ENCODE data around the gene SSH3.
"Not testable (repeated sequence)": the region's sequence is repeated elsewhere in the genome, so short reads cannot be mapped to it uniquely, and the experiment has no call there.

SSH3 gene

DNA sequence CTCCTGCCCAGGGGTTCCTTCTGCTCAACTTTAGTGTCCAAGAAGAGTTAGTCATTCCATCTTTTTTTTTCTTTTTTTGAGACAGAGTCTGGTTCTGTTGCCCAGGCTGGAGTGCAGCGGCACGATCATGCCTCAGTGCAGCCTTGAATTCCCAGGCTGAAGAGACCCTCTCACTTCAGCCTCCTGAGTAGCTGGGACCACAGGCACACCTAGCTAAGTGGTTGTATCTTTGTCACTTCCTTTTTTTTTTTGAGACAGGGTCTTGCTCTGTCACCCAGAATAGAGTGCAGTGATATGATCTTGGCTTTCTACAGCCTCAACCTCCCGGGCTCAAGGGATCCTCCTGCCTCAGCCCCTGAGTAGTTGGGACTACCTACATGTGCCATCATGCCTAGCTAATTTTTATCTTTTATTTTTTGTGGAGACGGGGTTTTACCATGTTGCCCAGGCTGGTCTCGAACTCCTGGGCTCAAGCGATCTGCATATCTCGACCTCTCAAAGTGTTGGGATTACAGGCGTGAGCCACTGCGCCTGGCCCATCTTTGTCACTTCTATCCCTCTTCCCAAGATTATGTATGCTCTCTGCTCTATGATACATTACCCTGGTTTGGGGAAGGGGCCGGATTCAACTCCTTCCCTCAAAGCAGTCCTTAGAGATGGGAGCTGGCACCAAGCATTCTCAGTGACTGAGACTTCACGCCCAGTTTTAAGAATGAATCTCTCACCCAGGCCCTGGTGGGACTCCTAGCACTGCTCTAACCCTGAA, 10.0 kb downstream of the SSH3 start:
- no peak for DNase-seq

DNA sequence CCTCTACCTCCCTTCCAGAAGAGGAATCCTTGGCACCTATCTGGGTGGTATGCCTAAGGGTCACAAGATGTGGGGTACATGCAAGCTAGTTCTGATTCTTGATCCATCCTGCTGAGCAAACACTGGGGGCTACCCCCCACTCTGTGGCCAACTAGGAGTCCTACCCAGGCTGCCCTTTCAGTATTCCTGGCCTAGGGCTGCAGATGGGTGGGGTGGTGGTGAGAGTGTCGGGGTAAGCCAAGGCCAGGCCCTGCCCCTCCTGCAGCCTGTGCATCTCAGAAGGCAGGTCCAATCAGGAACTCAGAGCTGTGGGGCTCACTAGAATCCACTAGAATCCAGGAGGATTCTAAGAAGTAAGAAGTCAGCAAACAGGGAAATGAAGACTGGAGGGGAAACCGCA, 10.9 kb downstream of the SSH3 start:
- no peak for DNase-seq

DNA sequence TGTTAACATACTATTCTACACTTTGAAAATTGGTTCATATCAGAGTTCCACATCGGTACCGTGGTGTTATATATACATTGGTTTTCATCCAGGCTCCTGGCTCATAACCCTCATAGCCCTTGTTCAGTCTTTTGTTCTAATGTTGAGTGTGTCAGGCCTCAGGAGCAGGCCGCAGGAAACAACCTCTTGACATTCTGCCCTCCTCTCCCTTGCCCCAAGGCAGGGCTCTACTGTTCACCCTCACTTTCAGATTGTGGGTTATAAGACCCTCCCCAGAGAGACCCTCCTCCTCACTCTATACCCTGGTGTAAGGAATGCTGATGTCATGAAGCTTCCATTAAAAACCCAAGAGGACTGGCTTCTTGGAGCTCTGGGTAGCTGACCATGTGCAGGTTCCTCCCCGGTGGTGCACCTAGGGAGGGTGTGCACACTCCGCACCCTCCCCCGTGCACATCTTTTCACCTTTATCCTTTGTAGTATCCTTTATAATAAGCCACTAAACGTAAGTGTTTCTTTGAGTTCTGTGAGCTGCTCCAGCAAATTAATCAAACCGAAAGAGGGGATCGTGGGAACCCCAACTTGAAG, 12.1 kb downstream of the SSH3 start:
- no peak for DNase-seq

DNA sequence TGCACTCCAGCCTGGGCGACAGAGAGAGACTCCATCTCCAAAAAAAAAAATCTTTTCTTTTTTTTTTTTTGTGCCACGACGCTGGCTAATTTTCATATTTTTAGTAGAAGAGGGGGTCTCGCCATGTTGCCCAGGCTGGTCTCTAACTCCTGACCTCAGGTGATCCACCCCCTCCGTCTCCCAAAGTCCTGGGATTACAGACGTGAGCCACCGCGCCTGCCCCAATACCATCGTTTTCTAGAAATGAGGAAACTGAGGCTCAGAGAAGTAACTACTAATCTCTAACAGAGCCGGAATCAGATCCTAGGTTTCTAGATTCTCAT, 13.5 kb downstream of the SSH3 start:
- DNase-seq, result no peak

DNA sequence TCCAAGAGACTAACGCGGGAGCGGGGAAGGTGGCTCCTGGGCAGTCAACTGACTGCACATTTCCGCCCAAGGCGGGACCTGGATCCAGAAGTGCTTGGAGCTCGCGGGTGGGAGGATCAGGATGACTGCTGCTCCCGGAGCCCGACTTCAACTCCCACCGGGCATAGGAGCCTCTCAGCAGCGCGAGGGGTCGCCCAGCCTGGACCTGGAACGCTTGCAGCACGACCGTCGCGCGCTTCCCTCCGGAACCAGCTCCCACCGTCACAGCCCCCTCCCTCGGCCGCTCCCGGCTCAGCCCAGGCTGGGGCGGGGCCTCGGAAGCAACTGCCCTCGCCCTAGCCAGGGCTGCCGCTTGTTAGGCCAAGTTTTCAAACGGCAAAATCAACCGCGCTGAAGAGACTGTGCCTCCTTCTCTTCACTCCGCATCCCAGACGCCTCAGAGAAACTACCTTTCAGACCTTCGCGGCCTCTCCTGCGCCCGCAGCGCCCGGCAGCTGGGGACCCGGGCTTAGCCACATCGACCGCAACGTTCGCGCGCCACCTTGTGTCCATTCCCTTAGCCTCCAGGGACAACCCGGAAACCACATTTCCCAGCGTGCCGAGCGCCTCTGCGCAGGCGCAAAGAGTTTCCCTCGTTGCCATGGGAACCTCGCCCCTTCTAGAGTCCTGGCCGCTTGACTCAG, 14.0 kb downstream of the SSH3 start:
- peak; percentile 89 to 99 for DNase-seq

DNA sequence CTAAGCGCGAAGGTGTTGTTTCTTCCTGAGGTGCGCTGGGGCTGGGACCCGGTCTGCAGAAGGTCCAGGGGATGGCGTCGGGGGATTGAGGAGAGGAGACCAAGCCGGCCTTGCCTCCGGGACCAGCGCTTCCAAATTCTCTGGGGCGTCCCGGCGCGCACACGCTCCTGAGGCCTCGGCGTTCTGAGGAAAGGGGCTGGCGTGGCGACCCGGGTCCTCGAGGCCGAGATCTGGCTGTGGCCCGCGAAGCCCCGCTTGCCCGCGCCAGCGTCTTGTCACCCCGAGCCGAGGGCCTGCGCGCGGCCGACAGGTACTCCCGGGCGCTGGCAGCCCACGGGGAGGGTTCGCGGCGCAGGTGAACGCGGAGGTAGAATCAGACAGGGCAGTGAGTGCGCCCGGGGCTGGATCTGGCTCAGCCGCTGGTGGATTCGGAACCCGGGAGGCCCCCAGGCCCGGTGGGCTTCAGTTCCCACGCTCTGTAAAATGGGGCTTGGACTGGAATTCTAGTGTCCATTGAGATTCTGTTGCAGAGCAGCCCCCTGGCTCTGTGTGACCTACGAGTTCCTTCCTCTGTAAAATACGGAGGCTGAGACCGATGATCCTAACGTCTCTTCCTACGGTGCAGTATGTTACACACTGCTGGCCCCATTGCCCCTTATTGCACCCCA, 14.7 kb downstream of the SSH3 start:
- no peak for DNase-seq

DNA sequence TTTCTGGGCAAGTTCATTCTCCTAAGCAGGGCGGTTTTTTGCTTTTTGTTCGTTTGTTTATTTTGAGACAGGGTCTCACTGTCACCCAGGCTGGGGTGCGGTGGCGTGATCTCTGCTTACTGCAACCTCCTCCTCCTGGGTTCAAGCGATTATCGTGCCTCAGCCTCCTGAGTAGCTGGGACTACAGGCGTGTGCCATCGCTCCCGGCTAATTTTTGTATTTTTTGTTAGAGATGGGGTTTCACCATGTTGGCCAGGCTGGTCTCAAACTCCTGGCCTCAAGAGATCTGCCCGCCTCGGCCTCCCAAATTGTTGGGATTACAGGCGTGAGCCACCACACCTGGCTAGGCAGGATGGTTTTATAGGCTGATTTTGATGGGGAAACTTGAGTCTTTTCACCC, 15.5 kb downstream of the SSH3 start:
- not testable (repeated sequence) for DNase-seq

DNA sequence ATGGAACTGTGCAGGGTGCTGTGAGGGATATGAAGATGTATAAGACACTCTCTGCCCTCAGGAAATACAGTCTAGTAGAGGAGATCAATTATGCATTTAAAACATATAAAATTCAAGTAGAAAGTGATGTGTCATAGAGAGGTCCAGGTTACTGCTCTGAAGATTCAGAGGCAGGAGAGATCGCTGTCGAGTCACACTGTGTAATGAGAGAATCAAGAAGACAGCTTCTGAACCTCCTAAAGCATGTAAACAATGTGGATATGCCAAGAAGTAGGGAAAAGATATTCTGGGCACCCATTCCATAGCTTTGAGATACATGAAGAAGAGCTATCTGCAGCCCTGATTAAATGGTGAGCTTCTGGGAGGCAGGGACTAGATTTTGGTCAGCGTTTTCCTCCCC, 16.7 kb downstream of the SSH3 start:
- DNase-seq, result no peak

DNA sequence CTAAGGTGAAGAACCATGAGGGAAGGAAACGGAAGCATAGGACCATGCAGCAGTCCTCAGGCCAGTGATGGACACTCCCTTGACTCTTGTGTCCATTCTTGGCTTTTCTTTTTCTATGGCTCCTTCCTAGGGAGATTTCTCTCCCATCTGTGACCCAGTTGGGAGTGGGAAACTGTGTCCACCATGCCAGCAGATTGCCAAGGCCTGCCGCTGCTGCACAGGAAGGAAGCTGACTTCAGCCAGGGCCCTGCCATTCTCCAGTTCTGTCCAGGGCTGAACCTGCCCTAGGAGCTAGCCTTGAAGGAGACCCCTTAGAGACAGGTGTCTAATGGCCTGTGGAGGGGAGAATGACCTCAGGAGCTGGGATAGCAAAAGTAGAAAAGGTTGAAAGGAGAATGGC, 17.4 kb downstream of the SSH3 start:
- DNase-seq, result no peak

DNA sequence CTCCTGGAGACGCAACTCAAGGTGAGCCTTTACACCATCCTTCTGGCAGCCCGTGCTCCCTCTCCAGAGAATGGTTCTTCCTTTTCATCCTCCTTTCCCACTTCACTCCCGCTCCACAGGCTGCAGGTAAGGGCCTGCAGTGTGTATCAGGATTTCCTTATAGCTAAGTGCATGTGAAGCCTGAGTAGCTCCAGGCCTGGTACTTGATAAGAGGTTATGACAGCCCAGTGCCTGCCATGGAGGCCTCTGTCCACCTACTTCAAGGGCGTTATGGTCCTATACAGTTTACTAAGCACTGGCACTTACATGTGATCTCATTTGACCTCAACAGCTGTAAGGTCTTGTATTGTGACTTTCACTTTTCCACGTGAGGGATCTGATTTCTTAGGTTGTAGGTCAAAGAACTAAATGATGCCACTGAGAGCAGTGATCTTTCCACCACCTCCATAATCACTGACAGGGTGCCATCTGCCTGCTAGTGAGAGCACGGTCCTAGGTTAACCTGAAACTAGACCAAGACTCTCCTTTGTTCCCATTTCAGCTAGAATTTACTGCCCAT, 18.1 kb downstream of the SSH3 start:
- DNase-seq, result no peak

DNA sequence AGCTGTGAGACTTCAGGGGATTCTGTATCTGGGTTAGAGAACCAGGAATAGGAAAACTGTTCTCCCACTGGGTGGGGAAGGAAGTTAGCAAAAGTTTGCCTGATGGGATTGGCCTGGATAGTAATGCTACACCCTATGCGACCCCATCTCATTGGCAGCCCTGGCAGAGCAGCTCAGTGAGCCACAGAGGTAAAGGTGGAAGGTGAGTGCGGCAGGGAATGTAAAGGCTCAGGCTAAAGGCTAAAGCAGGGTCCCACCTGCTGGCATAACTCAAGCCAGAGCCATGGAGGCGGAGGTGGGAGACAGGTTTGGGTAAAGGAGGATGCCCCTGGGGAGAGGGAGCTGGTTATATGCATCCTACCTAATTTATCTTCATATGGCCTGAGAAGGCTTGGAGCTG, 18.7 kb downstream of the SSH3 start:
- no peak for DNase-seq

DNA sequence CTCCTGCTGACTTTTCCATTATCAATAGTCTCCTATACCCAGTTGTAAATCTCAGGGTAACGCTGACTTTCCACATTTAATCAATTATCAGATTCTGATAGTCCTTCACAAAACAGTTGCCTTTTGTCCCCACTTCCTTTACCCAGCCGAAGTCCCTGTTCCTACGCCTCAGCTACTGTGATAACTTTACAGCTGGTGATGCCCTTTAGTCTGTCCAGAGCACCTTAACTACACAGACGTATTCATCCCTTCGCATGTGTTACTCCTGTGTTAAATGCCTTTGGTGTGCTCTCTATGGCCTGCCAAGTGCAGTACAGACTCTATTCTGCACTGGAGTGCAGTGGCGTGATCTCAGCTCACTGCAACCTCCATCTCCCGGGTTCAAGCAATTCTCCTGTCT, 20.2 kb downstream of the SSH3 start:
- DNase-seq, result no peak

DNA sequence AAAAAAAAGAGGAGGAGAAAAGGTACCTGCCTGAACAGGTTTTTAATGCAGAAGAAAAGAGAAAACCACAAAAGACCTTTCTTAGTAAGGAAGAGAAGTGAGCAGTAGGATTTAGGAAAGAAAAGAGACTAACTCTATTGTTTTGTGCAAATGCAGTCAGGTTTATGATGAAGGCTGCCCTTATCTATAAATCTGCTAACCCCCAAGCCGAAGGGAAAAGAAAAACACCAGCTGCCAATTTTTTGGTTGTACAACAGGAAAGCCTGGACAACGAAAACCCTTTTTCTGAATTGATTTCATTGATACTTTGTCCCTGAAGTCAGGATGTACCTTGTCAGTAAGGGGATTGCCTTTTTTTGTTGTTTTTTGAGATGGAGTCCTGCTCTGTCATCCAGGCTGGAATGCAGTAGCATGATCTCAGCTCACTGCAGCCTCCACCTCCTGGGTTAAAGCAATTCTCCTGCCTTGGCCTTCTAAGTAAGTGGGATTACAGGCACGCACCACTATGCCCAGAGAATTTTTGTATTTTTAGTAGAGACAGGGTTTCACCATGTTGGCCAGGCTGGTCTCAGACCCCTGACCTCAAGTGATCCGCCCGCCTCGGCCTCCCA, 28.9 kb downstream of the SSH3 start:
- DNase-seq, result no peak

DNA sequence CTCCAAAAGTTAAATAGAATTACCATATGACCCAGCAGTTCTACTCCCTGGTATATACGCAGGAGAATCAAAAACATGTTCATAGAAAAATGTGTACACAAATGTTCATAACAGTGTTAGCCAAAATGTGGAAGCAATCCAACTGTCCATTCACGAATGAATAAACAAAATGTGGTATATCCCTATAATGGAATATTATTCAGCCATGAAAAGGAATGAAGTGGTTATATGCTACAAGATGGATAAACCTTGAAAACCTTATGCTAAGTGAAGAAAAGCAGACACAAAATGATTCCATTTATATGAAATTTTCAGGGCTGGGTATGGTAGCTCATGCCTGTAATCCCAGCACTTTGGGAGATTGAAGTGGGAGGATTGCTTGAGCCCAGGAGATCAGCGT, 33.9 kb downstream of the SSH3 start:
- DNase-seq, result no peak

DNA sequence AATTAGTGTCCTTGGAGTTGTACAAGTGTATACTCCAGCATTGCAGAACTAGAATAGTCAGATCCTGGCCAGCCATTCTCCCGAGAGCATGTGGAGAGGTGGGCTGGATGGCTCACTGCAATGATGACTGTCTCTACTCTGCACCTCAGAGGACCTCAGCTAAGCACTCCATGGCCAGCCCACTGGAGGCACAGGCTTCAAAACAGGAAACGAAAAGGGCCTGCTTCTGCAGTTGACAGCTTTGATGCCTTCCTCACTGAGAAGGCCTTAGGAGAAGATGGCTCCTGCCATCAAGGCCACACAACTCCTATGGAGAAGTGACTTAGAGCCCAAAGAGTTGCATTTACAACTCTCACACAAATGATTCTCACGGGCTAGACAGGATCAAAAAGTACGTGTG, 40.9 kb downstream of the SSH3 start:
- no peak for DNase-seq

DNA sequence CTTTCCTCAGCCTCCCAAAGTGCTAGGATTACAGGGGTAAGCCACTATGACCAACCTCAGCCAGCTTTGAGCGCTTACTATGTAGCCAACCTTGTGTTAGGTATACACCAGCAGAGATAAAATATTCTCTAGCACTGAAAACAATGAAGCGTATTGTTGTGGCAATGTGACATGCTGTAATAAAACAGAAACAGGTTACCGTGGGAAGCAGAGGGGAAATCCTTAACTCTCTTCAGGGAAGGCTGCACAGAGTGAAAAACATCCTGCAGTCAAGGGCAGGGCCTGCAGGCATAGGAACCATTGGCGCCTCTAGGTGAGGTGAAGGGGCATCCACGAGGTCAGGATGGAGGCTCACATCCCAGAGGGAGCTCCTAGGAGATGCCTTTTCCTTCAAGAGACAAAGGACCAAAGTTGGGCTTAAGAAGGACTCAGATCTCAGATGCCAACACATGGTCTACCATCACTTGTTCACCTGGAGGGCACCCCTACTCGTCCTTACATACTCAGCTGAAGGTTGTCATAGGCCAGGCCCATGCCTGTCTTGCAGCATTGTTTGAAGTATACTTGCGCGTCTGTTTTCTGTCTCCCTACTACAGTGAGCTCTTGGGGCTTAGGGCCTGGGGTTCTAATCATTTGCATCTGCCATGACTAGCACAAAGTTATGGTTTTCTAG, 42.1 kb downstream of the SSH3 start:
- DNase-seq, result no peak

DNA sequence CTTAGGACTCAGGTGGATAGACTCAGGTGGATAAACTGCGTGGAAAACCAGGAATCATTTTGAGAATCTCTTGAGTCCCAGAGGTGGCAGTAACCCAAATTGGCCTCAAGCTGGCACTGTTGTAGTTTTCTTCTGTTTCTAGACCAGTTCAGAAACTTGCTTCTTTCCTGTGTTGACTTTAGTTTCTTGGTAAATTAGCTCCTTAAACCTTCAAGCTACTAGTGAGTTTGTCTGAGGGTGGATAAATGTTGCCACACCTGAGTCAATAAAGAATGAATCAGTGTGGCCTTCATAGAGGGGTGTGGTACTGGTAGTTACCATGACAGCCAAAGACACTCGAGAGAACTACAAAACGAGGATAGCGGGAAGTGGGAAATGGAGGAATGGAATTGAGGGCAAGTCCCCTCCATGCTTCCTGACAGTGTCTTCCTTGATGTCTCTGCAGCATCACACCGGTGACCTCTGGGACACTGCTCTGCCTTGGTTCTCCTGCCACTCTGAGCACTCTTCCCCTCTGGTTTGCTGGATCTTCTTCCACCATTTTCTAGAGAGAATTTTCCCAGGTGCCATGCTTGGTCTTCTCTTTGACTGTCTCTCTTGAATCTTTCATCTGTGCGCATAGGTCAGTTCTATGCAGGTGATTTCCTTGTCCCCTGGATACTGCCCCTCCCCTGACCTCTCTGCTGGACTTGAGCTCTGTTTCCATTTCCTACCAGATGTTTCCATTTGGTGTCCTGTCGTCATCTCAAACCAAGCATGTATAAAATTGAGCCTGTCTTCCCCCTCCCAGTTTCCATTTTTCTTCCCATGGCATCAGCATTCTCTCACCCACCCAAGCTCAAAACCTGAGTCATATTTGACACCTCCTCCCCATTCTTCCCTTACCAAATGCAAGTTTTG, 42.8 kb downstream of the SSH3 start:
- peak; percentile 24 to 58 for DNase-seq

DNA sequence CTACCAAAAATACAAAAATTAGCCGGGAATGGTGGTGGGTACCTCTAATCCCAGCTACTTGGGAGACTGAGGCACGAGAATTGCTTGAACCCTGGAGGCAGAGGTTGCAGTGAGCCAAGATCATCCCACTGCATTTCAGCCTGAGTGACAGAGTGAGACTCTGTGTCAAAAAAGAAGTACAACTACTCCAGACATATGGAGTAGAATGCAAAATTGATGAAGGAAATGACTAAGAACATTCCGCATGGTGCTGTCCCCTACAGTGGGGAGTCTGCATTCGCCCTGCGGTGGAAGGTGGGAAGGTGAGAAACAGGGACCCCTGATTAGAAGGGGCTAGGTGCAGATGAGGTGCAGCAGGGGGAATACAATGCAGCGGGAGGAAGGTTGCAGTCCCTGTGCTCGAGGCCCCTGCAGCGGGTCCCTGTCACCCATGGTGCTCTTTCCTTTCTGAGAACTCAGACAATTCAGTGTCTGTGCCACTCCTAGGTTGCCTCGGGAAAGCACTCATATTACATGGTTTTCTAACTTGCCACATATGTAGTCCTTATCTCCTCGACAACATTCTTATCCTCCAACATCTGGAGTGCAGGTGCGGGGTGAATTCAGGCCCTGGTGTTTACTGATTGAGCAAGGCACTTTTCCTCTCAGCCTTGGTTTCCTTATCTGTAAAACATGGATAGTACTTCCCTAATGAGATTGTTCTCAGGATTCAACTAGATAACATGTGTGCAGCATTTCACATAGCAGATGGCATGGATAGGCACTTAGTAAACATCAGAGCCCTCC, 44.8 kb downstream of the SSH3 start:
- no peak for DNase-seq

DNA sequence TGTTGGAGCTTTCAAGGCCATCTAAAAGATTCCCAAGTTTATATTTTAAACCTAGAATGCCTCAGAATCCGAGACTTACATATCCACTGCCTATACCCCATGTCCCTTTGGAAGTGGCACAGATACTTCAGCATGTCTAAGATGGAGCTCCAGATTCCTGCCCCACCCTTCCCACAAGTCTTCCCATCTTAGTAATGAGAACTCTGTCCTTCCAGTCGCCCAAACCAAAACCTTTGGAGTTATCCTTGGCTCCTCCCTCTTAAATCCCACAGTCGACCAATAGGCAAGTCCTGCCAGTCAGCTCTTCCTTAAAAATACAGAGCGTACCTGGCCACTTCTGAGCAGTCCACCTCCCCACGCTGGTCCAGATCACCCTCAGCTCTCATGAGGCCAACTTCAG, 45.7 kb downstream of the SSH3 start:
- DNase-seq, result no peak

DNA sequence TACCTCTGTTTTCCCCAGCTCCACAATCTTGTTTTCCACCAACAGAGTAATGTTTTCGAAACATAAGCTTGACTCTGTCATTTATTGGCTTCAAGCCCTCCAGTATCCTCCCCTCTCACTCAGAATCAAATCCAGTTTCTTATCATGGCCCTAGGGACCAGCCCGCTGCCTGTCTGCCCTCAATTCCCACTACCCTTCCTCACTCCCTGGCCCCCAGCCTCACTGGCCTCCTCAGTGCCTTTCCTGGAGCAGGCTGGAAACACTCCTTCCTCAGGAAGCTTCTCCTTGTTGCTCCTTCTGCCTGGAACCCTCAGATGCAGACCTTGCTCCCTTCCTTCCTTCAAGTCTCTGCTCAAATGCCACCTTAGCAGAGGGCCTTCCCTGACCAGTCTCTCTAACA, 46.1 kb downstream of the SSH3 start:
- no peak for DNase-seq
